ENCODE measurements around the gene PEX13. TPM values are rescaled to one million over a fixed set of nuclear protein-coding genes. Genes with fewer than 3 reads are reported as not detected.

Gene PEX13
- polyA plus RNA-seq, 3 donors = 4.1 to 5.7 (median 4.8) TPM

DNA sequence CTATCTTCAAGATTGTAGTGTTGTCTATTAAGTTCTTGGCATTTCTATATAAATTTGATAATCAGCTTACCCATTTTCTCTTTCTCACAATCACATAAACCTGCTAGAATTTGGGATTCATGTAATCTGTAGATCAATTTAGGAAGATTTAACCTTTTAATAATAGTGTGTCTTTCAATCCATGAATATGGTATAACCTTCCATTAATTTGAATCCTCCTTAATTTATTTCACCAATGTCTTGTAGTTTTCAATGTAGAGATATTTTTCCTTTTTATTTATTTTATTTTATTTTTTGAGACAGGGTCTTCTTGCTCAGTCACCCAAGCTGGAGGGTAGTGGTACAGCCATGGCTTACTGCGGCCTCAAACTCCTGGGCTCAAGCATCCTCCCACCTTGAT lies 68.4 kb downstream of the PEX13 start:
- H3K36me3 Mint-ChIP-seq = peaks cover 30 to 49% of the 10 kb centered on the region in 2 donors
- H4K20me1 ChIP-seq (ENCODE audit: insufficient read depth, low read length) = no peaks in the 10 kb centered on the region
- H3K27ac Mint-ChIP-seq = no peak overlapping the region
- no peak overlapping the region for H3K4me3 Mint-ChIP-seq
- H3K4me1 Mint-ChIP-seq = no peaks in the 10 kb centered on the region
- intact Hi-C loops (cut with micrococcal nuclease) = no loop called here
- H3K79me2 ChIP-seq (ENCODE audit: insufficient read depth, low read length) = no peaks in the 10 kb centered on the region
- H3K9me3 Mint-ChIP-seq = no peaks in the 10 kb centered on the region
- no peak overlapping the region for H3K27ac ChIP-seq (ENCODE audit: low read depth in 1 of 2, low read length in 2 of 2)
- TF ChIP-seq, protein P1, sequence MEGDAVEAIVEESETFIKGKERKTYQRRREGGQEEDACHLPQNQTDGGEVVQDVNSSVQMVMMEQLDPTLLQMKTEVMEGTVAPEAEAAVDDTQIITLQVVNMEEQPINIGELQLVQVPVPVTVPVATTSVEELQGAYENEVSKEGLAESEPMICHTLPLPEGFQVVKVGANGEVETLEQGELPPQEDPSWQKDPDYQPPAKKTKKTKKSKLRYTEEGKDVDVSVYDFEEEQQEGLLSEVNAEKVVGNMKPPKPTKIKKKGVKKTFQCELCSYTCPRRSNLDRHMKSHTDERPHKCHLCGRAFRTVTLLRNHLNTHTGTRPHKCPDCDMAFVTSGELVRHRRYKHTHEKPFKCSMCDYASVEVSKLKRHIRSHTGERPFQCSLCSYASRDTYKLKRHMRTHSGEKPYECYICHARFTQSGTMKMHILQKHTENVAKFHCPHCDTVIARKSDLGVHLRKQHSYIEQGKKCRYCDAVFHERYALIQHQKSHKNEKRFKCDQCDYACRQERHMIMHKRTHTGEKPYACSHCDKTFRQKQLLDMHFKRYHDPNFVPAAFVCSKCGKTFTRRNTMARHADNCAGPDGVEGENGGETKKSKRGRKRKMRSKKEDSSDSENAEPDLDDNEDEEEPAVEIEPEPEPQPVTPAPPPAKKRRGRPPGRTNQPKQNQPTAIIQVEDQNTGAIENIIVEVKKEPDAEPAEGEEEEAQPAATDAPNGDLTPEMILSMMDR (IDR thresholded peaks at IDR 0.05) = no peak
- no peaks in the 10 kb centered on the region for H3K27me3 ChIP-seq (ENCODE audit: control insufficient read depth in 2 of 2, insufficient read depth in 2 of 2, low read length in 2 of 2)
- no peaks in the 10 kb centered on the region for H3K27me3 Mint-ChIP-seq (ENCODE audit: low read depth in 3 of 3)
- no peak overlapping the region for H3K4me3 ChIP-seq (replicated peaks in 1 of 3; ENCODE audit: low read depth in 2 of 3, low read length in 3 of 3)
- no peak overlapping the region for H3K9ac ChIP-seq (ENCODE audit: insufficient read depth, low read length, poor library complexity, severe bottlenecking)
- H3K9me3 ChIP-seq (replicated peaks in 1 of 2; ENCODE audit: control insufficient read depth in 1 of 2, insufficient read depth in 1 of 2, low read length in 2 of 2) = no peaks in the 10 kb centered on the region
- no peaks in the 10 kb centered on the region for H3K4me1 ChIP-seq (ENCODE audit: control insufficient read depth in 1 of 2, insufficient read depth in 2 of 2, low read length in 2 of 2)
- no peak overlapping the region for H3K4me2 ChIP-seq (replicated peaks; ENCODE audit: extremely low read depth, low read length, poor library complexity, severe bottlenecking)
- WGBS (ENCODE audit: insufficient coverage) = no CpG with 5 or more reads among the region's 1 CpG
- DNase-seq = no peak
- H3K36me3 ChIP-seq (replicated peaks in 1 of 2; ENCODE audit: control insufficient read depth in 1 of 2, insufficient read depth in 2 of 2, low read length in 2 of 2) = peaks cover 4 to 46% of the 10 kb centered on the region in 2 donors
- H2AFZ ChIP-seq (ENCODE audit: insufficient read depth, low read depth, low read length, poor library complexity, severe bottlenecking) = no peak overlapping the region

DNA sequence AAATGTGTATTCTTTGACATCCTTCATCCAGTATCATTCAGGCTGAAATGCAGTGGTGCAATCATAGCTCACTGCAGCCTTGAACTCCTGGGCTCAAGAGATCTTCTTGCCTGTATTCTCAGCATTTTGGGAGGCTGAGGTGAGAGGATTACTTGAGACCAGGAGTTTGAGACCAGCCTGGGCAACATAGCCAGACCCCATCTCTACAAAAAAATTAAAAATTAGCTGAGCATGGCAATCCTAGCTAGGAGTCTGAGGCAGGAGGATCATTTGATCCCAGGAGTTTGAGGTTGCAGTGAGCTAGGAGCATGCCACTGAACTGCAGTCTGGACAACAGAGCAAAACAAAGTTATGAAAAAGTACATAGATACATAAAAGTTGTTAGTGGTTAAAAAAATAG lies 72.3 kb downstream of the PEX13 start:
- peak overlapping the region in 1 of 7 donors; percentile 61 for H3K27ac Mint-ChIP-seq
- H3K4me3 ChIP-seq (replicated peaks in 1 of 3; ENCODE audit: low read depth in 2 of 3, low read length in 3 of 3) = no peak overlapping the region
- H3K79me2 ChIP-seq (ENCODE audit: insufficient read depth, low read length) = no peaks in the 10 kb centered on the region
- no peaks in the 10 kb centered on the region for H3K4me1 ChIP-seq (ENCODE audit: control insufficient read depth in 1 of 2, insufficient read depth in 2 of 2, low read length in 2 of 2)
- H3K36me3 ChIP-seq (replicated peaks in 1 of 2; ENCODE audit: control insufficient read depth in 1 of 2, insufficient read depth in 2 of 2, low read length in 2 of 2) = peaks cover 4 to 47% of the 10 kb centered on the region in 2 donors
- intact Hi-C loops (cut with micrococcal nuclease) = no loop called here
- H3K4me3 Mint-ChIP-seq = no peak overlapping the region
- no peaks in the 10 kb centered on the region for H3K9me3 ChIP-seq (replicated peaks in 1 of 2; ENCODE audit: control insufficient read depth in 1 of 2, insufficient read depth in 1 of 2, low read length in 2 of 2)
- peaks cover 30 to 48% of the 10 kb centered on the region in 2 donors for H3K36me3 Mint-ChIP-seq
- DNase-seq = no peak
- peaks cover 0 to 2% (median 0%) of the 10 kb centered on the region in 7 donors for H3K9me3 Mint-ChIP-seq
- no peaks in the 10 kb centered on the region for H3K4me1 Mint-ChIP-seq
- H3K27me3 ChIP-seq (ENCODE audit: control insufficient read depth in 2 of 2, insufficient read depth in 2 of 2, low read length in 2 of 2) = no peaks in the 10 kb centered on the region
- TF ChIP-seq, protein P1 (IDR thresholded peaks at IDR 0.05) = no peak
- no peak overlapping the region for H3K9ac ChIP-seq (ENCODE audit: insufficient read depth, low read length, poor library complexity, severe bottlenecking)
- no peaks in the 10 kb centered on the region for H4K20me1 ChIP-seq (ENCODE audit: insufficient read depth, low read length)
- H3K27me3 Mint-ChIP-seq (ENCODE audit: low read depth in 3 of 3) = no peaks in the 10 kb centered on the region
- H2AFZ ChIP-seq (ENCODE audit: insufficient read depth, low read depth, low read length, poor library complexity, severe bottlenecking) = no peak overlapping the region
- no peak overlapping the region for H3K27ac ChIP-seq (ENCODE audit: low read depth in 1 of 2, low read length in 2 of 2)
- H3K4me2 ChIP-seq (replicated peaks; ENCODE audit: extremely low read depth, low read length, poor library complexity, severe bottlenecking) = no peak overlapping the region

Data from CD14-positive monocyte (primary cell).